ENCODE data around the gene DSPP. TPM values are rescaled to one million over a fixed set of nuclear protein-coding genes. Genes with fewer than 3 reads are reported as not detected.
"Not testable (repeated sequence)": the region's sequence is repeated elsewhere in the genome, so short reads cannot be mapped to it uniquely, and the experiment has no call there.

DSPP gene
- total and polyA plus RNA-seq, 2 donors from 2014 or later, result not detected

DNA sequence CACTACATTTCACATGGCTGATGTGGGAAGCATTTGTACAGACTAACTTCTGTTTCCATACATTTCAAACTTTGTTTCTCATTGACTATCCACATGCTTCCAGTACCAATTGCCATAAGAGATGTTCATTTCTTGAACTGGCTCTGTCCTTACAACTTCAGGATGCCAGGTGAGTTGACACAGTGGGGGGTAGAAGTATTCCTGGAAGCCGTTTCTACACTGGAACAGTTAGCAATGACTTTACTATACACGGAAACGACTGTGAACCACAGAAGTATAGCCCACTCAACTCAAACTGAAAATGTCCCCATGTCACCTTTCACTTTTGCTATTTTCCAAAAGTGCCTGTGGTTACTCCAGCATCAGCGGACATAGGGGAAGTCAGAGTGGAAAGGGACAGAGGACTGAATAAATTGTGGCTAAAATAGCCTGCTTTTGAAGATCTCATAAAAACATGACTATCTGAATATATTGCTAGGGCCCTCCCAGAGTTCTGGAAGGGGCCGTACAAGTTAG is 38.0 kb upstream of the DSPP start:
- FAIRE-seq (no peak), DNase-seq (no peak)
- Histone ChIP-seq H3K27ac (ENCODE audit: low read depth in 2 of 2, low read length in 2 of 2) (no peak overlapping the region), H3K36me3 (ENCODE audit: control insufficient read depth in 2 of 3, insufficient read depth in 3 of 3, low read length in 3 of 3) (no peaks in the 10 kb centered on the region), H3K9me3 (ENCODE audit: control insufficient read depth in 2 of 3, insufficient read depth in 1 of 3, low read length in 3 of 3) (no peaks in the 10 kb centered on the region), H3K27me3 (ENCODE audit: control insufficient read depth, insufficient read depth, low read length) (no peaks in the 10 kb centered on the region), H3K4me1 (ENCODE audit: control insufficient read depth in 2 of 3, insufficient read depth in 2 of 3, low read depth in 1 of 3, low read length in 3 of 3) (no peaks in the 10 kb centered on the region), H3K9ac (ENCODE audit: low read length in 3 of 3) (no peak overlapping the region), H3K4me3 (ENCODE audit: low read length in 3 of 3) (no peak overlapping the region)
- TF ChIP-seq, protein P1, sequence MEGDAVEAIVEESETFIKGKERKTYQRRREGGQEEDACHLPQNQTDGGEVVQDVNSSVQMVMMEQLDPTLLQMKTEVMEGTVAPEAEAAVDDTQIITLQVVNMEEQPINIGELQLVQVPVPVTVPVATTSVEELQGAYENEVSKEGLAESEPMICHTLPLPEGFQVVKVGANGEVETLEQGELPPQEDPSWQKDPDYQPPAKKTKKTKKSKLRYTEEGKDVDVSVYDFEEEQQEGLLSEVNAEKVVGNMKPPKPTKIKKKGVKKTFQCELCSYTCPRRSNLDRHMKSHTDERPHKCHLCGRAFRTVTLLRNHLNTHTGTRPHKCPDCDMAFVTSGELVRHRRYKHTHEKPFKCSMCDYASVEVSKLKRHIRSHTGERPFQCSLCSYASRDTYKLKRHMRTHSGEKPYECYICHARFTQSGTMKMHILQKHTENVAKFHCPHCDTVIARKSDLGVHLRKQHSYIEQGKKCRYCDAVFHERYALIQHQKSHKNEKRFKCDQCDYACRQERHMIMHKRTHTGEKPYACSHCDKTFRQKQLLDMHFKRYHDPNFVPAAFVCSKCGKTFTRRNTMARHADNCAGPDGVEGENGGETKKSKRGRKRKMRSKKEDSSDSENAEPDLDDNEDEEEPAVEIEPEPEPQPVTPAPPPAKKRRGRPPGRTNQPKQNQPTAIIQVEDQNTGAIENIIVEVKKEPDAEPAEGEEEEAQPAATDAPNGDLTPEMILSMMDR (IDR thresholded peaks at IDR 0.05; ENCODE audit: borderline replicate concordance, extremely low read depth, insufficient read depth), result no peak
- intact Hi-C loops (cut with DNase I), result no loop called here

DNA sequence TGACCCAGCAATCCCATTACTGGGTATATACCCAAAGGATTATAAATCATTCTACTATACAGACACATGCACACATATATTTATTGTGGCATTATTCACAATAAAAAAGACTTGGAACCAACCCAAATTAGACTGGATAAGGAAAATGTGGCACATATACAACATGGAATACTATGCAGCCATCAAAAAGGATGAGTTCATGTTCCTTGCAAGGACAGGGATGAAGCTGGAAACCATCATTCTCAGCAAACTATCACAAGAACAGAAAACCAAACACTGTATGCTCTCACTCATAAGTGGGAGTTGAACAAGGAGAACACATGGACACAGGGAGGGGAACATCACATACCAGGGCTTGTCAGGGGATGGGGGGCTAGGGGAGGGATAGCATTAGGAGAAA is 34.0 kb upstream of the DSPP start:
- intact Hi-C loops (cut with DNase I); H3K4me1 ChIP-seq (ENCODE audit: control insufficient read depth in 2 of 3, insufficient read depth in 2 of 3, low read depth in 1 of 3, low read length in 3 of 3); H3K9me3 ChIP-seq (ENCODE audit: control insufficient read depth in 2 of 3, insufficient read depth in 1 of 3, low read length in 3 of 3); H3K9ac ChIP-seq (ENCODE audit: low read length in 3 of 3); H3K36me3 ChIP-seq (ENCODE audit: control insufficient read depth in 2 of 3, insufficient read depth in 3 of 3, low read length in 3 of 3); DNase-seq; H3K4me3 ChIP-seq (ENCODE audit: low read length in 3 of 3); FAIRE-seq; H3K27ac ChIP-seq (ENCODE audit: low read depth in 2 of 2, low read length in 2 of 2); H3K27me3 ChIP-seq (ENCODE audit: control insufficient read depth, insufficient read depth, low read length): not testable (repeated sequence)

DNA sequence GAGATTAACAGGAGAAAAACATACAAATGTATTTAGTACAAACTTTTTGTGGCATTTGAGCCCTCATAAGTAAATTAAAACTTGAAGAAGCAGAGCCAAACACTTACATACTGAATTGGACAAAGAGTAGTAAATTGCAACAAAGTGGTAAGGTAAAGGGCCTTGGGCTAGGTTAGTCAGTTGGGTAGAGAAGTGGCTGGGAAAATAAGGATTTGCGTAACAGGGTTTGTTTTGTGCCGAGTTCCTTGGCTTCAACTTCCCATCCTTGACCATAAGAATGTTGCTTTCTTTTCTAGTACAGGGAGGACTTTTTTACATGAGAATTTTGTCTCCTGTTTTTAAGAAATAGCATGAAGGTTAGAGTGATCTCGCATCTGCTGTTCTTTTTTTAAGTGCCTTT is 33.3 kb upstream of the DSPP start:
- H3K9ac ChIP-seq (ENCODE audit: low read length in 3 of 3), result no peak overlapping the region
- FAIRE-seq (no peak), DNase-seq (no peak)
- TF ChIP-seq, protein P1 (IDR thresholded peaks at IDR 0.05; ENCODE audit: borderline replicate concordance, extremely low read depth, insufficient read depth), result no peak
- H3K27ac ChIP-seq (ENCODE audit: low read depth in 2 of 2, low read length in 2 of 2), result no peak overlapping the region
- no peak overlapping the region for H3K4me3 ChIP-seq (ENCODE audit: low read length in 3 of 3)
- no peaks in the 10 kb centered on the region for H3K4me1 ChIP-seq (ENCODE audit: control insufficient read depth in 2 of 3, insufficient read depth in 2 of 3, low read depth in 1 of 3, low read length in 3 of 3)
- no peaks in the 10 kb centered on the region for H3K9me3 ChIP-seq (ENCODE audit: control insufficient read depth in 2 of 3, insufficient read depth in 1 of 3, low read length in 3 of 3)
- no peaks in the 10 kb centered on the region for H3K27me3 ChIP-seq (ENCODE audit: control insufficient read depth, insufficient read depth, low read length)
- no peaks in the 10 kb centered on the region for H3K36me3 ChIP-seq (ENCODE audit: control insufficient read depth in 2 of 3, insufficient read depth in 3 of 3, low read length in 3 of 3)
- intact Hi-C loops (cut with DNase I), result no loop called here

DNA sequence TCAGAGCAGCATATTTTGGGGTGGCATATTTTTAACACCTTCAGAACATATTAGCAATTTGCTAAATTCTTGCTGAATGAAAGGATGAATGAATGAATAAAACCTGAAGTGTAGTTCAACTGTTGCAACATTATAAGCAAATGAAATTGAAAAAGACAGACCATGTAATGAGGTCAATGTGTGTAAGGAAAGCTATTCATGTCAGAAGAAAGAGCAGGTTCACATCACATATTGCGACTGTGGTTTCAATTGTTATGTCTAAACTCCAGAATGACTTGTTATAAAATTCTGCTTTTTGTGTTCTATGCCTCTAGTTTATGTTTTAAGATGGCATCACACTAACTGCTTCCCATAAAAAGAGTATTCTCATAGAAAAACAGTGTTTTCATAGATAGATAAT is 32.9 kb upstream of the DSPP start:
- Histone ChIP-seq H3K9me3 (ENCODE audit: control insufficient read depth in 2 of 3, insufficient read depth in 1 of 3, low read length in 3 of 3) (no peaks in the 10 kb centered on the region), H3K27me3 (ENCODE audit: control insufficient read depth, insufficient read depth, low read length) (no peaks in the 10 kb centered on the region), H3K36me3 (ENCODE audit: control insufficient read depth in 2 of 3, insufficient read depth in 3 of 3, low read length in 3 of 3) (no peaks in the 10 kb centered on the region), H3K4me3 (ENCODE audit: low read length in 3 of 3) (no peak overlapping the region), H3K4me1 (ENCODE audit: control insufficient read depth in 2 of 3, insufficient read depth in 2 of 3, low read depth in 1 of 3, low read length in 3 of 3) (no peaks in the 10 kb centered on the region), H3K27ac (ENCODE audit: low read depth in 2 of 2, low read length in 2 of 2) (no peak overlapping the region), H3K9ac (ENCODE audit: low read length in 3 of 3) (no peak overlapping the region)
- no peak for DNase-seq
- TF ChIP-seq, protein P1 (IDR thresholded peaks at IDR 0.05; ENCODE audit: borderline replicate concordance, extremely low read depth, insufficient read depth), result no peak
- intact Hi-C loops (cut with DNase I), result no loop called here
- FAIRE-seq, result no peak

Data from kidney (tissue), 14 donors.